ENCODE measurements around the gene ZNF627.
"Not testable (repeated sequence)": the region's sequence is repeated elsewhere in the genome, so short reads cannot be mapped to it uniquely, and the experiment has no call there.

The ZNF627 gene

DNA sequence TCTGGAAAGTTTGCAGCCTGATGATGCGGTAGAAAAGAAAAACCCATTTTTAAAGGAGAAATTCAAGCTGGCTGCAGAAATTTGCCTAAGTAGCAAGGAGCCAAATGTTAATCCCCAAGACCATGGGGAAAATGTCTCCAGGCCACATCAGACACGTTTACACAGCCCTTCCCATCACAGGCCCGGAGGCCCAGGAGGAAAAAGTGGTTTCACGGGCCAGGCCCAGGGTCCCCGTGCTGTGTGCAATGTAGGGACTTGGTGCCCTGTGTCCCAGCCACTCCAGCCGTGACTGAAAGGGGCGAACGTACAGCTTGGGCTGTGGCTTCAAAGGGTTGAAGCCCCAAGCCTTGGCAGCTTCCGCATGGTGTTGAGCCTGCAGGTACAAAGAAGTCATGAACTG, 35.9 kb downstream of the ZNF627 start:
- no peak for DNase-seq

DNA sequence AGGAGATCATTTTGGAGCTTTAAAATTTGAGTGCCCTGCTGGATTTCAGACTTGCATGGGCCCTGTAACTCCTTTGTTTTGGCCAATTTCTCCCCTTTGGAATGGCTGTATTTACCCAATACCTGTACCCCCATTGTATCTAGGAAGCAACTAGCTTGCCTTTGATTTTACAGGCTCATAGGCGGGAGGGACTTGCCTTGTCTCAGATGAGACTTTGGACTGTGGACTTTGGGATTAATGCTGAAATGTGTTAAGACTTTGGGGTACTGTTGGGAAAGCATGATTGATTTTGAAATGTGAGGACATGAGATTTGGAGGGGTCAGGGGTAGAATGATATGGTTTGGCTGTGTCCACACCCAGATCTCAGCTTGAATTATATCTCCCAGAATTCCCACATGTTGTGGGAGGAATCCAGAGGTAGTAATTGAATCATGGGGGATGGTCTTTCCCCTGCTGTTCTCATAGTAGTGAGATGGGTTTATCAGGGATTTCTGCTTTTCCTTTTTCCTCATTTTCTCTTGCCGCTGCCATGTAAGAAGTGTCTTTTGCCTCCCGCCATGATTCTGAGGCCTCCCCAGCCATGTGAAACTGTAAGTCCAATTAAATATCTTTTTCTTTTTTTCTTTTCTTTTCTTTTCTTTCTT, 36.9 kb downstream of the ZNF627 start:
- not testable (repeated sequence) for DNase-seq

DNA sequence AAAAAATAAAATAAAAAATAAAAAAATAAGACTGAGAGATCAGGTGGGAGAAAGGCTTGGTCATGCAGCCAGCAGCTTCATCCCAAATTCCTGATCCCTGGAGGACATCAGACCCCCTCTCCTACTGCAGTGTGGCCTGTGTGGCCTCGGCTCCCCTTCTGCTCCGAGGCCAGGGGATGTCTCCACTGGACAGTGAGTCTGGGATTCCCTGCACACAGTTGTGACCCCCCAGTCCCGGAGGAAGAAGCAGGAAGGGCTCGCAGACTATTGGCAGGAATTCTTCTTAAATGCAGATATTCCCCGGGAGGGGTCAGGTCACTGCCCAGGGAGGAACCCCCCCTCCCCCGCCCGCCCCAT, 41.9 kb downstream of the ZNF627 start:
- DNase-seq, result no peak

DNA sequence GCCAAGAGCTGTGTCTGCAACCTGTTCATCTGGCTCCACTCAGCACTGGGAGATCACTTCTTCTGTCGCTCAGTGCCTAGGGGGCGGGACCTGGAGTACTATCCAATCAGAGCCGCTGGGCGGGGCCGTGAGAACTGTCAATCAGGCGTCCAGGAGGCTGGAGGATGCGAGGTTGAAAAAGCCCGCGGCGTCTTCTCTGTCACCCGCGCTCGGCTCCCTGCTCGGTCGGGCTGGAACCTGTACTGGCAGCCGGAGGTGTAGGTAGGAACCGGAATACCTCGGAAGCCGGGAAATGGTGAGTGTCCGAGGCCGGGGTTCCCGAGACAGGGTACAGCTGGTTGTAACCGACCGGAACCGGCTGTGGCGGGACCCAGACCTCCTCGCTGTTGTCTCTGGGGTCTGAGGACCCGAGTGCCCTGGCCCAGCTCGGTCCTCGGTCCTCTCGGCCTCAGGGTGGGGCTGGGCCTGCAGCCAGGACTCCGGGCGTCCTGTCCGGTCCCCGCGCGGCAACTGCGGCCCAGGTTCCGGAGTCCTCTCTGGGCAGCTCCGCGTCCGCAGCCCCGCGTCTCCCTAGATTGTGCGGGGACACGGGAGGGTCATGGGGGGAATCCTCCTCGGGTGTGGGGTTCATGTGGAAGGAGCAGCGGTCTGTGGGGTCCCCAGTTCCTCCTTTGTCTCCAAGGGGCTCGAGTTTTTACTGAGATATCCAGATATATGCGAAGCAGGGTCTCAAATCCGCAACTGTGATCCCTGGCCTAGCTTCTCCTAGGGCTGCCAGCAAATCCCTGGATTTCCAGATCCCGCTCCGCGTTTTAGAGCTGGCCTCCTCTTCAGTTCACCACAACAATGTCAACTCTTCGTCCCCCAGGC, 42.6 kb downstream of the ZNF627 start:
- DNase-seq, result peak; percentile 96

DNA sequence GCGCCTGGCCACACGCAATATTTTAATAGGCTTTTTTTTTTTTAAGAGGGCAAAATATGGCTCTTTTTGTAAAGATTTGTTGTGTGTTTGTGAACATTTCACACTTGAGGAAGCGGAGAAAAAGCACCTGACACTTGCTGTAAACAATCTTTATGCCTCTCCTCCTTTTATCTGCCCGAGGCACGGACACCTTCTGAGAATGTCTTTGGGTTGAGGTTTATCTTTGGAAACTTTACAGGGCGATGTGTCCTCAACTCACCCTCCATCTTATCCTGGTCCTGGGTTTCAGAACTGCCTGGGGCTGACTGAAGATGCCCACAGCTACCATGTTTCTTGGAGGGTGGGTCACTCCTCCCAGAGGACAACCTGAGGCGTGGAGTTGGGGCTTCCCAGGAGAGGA, 44.0 kb downstream of the ZNF627 start:
- DNase-seq, result no peak

DNA sequence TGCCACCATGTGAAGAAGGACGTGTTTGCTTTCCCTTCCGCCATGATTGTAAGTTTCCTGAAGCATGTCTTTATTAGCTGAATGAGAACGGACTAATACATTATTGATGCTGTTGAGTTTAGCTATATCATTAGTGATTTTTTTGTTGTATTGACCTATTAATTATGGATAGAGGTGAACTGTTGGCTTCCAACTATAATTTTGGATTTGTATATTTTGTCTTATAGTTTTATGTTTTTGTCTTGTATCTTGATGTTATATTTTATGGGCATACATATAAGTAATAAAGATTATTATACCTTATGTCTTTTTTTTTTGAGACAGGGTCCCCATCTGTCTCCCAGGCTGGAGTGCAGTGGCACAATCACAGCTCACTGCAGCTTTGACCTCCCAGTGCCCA, 45.6 kb downstream of the ZNF627 start:
- DNase-seq, result no peak

DNA sequence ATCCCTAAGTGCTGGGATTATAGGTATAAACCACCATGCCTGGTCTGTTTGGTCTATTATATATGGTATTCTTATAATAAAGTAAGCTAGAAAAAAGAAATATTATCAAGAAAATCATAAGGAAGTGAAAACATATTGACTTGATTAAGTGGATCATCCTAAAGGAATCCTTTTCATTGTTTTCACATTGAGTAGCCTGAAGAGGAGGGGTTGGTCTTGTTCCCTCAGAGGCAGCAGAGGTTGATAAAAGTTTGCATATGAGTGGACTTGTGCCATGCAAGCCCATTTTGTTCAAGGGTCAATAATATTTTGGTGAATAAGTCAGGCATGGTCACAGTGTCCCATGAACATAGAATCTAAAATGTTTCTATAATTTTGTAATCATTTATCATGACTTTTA, 52.7 kb downstream of the ZNF627 start:
- DNase-seq, result no peak

DNA sequence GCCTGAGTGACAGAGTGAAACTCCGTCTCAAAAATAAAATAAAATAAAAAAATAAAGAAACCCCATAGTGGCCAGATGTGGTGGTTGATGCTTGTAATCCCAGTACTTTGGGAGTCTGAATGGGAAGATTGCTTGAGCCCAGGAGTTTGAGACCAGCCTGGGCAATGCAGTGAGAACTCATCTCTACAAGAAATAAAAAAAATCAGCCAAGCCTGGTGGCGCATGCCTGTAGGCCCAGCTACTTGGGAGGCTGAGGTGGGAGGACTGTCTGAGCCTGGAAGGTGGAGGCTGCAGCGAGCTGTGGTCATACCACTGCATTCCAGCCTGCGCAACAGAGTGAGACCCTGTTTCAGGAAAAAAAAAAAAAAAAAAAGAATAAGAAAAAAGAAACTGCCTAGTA, 53.8 kb downstream of the ZNF627 start:
- no peak for DNase-seq

DNA sequence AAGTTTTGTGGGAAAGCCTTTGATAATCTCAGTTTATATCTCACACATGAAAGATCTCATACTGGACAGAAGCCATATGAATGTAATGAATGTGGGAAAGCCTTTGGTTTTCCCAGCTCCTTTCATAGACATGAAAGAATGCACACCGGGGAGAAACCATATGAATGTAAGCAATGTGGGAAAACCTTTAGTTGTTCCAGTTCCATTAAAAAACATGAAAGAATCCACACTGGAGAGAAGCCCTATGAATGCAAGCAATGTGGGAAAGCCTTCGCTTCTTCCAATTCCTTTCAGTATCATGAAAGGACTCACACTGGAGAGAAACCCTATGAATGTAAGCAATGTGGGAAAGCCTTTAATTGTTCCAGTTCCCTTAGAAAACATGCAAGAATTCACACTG, 54.8 kb downstream of the ZNF627 start:
- no peak for DNase-seq

DNA sequence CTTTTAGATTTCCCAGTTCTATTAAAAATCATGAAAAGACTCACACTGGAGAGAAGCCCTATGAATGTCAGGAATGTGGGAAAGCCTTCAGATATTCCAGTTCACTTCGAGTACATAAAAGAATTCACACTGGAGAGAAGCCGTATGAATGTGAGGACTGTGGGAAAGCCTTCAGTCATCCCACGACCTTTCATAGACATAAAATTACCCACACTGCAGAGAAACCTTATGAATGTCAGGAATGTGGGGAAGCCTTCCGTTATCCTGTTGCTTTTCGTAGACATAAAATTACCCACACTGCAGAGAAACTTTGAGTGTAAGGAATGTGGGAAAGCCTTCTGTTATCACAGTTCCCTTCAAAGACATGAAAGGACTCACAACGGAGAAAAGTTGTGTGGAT, 55.2 kb downstream of the ZNF627 start:
- DNase-seq, result no peak

DNA sequence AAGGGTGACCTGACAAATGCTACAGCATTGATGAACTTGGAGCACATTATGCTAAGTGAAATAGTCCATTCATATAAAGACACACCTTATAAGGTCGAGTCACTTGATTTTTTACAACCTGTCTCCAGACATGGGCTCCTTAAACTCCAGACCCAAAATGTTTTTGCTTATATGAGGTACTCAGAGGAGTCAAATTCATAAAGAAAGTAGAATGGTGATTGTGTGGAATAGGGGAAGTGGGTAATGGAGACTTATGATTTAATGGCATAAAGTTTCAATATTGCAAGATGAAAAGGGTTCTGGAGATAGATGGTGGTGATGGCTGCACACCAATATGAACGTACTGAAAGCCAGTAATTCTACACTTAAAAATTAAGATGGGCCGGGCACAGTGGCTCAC, 59.3 kb downstream of the ZNF627 start:
- no peak for DNase-seq

DNA sequence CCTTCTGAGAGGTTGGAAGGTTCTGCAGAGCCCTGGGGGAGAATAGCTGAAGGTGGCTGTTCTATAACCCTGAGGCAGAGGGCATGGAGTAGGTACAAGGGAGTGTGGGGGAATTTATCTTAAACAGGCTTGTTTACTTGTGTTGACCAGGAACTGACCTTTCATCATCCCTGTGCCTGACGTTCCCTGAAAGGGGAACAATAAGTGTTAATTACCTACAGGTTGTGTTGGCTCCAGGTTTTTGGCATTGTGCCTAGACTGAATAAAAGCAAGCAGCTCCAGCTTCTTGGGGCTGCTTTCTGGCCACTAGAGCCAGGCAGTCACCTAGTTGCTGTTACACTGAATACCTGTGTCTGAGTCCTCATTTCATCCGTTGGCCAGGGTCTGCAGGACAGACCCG, 60.0 kb downstream of the ZNF627 start:
- no peak for DNase-seq

DNA sequence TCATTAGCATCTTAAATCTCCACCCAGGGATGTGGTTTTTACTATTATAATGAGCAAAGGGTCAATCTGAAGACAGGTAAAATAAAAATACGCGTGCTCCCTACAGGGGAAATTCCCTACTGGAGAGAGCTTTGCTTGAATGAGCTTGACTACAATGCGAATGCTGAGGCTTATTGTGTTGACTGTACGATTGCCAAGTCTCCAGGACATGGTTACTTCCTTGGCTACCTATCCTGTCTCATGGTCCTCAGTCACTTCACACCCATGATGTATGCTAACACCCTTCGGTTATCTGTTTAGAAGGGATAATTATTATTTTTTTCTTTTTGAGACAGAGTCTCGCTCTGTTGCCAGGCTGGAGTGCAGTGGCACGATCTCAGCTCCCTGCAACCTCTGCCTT, 61.7 kb downstream of the ZNF627 start:
- no peak for DNase-seq

DNA sequence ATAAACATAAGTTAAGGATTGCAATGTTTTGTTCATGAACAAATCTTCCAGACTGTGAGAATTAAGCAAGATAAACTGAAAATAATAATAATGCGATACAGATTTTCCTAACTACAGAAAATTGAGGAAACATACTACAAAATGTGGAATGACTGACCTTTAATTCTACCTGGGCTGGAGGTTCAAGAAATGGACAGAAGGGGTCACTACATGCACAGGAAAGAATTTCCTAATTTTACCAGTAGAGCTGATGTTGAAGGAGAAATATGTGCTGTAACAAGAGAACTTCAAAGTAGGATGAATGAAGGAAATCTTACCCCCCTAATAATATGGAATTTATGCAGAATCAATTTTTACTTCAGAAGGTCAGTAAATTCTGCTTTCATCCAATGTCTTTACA, 62.3 kb downstream of the ZNF627 start:
- no peak for DNase-seq

DNA sequence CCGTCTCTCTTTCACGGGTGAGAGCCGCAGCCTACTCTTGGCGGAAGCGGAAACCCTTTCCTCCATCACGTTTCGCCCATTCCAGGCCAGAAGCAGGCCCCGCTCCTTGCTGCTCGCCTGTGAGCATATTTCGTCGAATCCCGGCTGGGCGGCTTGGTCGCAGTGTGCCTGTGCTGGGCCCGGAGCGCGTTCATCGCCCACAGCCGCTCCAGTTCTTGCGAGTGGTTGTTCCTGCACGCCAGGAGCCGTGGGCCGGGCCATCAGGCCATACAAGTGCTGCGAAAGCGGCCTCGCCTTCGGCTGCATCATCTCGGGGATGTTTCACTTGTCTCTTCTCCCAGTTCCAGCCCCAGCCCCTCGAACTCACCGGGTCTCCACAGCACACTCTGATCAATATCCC, 65.0 kb downstream of the ZNF627 start:
- no peak for DNase-seq

DNA sequence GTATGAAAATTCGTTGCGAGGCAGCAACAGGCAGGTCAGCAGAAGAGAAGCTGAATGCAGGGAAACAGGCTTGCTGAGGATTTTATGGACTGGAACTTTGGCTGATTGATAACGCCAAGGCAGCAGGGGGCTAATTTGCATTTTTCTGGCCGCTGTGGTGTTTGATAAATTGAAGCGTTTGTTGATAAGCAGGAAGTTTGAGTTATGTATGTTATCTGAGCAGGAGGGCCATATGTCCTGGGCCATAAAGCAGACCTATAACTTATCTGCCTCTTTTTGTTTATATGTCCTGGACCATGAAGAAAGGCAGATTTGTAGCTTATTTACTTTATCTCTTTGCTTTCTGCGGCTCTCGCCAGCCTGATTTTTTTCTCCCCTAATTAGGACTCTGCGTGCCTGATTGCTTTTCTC, 65.9 kb downstream of the ZNF627 start:
- DNase-seq, result no peak

All from retina (tissue), 1 donor.